HG02885 (cell line): ENCODE data around the gene ADAMTS7.
"Not testable (repeated sequence)": the region's sequence is repeated elsewhere in the genome, so short reads cannot be mapped to it uniquely, and the experiment has no call there.

Experiments
- ATAC-seq: cut with Tn5 transposase; IDR thresholded peaks from one replicate; pipeline ENCODE4 v1.9.1; 2021; ENCODE audit warnings: mild to moderate bottlenecking; ENCODE audit not compliant: unreplicated experiment, poor library complexity

ADAMTS7 gene

GRCh38 chr15:78782402-78782801 lies 28.9 kb downstream of the ADAMTS7 start:
- ATAC-seq: not testable (repeated sequence)

- ATAC-seq: not testable (repeated sequence)
Measured at GRCh38 chr15:78781381-78781780, 29.9 kb downstream of the ADAMTS7 start.

- not testable (repeated sequence) for ATAC-seq
Measured at GRCh38 chr15:78779975-78780374, 31.3 kb downstream of the ADAMTS7 start.

GRCh38 chr15:78779176-78779785 lies 32.0 kb downstream of the ADAMTS7 start:
- ATAC-seq: not testable (repeated sequence)

GRCh38 chr15:78778422-78778821 lies 32.8 kb downstream of the ADAMTS7 start:
- ATAC-seq: no peak

- not testable (repeated sequence) for ATAC-seq
Measured at GRCh38 chr15:78777953-78778345, 33.3 kb downstream of the ADAMTS7 start.

- ATAC-seq: not testable (repeated sequence)
Measured at GRCh38 chr15:78777290-78777952, 33.8 kb downstream of the ADAMTS7 start.

- not testable (repeated sequence) for ATAC-seq
Measured at GRCh38 chr15:78776046-78776925, 35.0 kb downstream of the ADAMTS7 start.

GRCh38 chr15:78775472-78775871 lies 35.8 kb downstream of the ADAMTS7 start:
- no peak for ATAC-seq

GRCh38 chr15:78774451-78774990 lies 36.7 kb downstream of the ADAMTS7 start:
- ATAC-seq: not testable (repeated sequence)

GRCh38 chr15:78773765-78774450 lies 37.4 kb downstream of the ADAMTS7 start:
- not testable (repeated sequence) for ATAC-seq

GRCh38 chr15:78772738-78773137 lies 38.5 kb downstream of the ADAMTS7 start:
- ATAC-seq: no peak

- not testable (repeated sequence) for ATAC-seq
Measured at GRCh38 chr15:78771436-78772000, 39.7 kb downstream of the ADAMTS7 start.

GRCh38 chr15:78771020-78771419 lies 40.2 kb downstream of the ADAMTS7 start:
- not testable (repeated sequence) for ATAC-seq

GRCh38 chr15:78769473-78770225 lies 41.6 kb downstream of the ADAMTS7 start:
- not testable (repeated sequence) for ATAC-seq

- no peak for ATAC-seq
Measured at GRCh38 chr15:78768531-78769408, 42.5 kb downstream of the ADAMTS7 start.

GRCh38 chr15:78768096-78768495 lies 43.2 kb downstream of the ADAMTS7 start:
- ATAC-seq: no peak

GRCh38 chr15:78767331-78767951 lies 43.8 kb downstream of the ADAMTS7 start:
- ATAC-seq: no peak
